ENCODE measurements around the gene MAD1L1.
"Not testable (repeated sequence)": the region's sequence is repeated elsewhere in the genome, so short reads cannot be mapped to it uniquely, and the experiment has no call there.

MAD1L1 gene

DNA sequence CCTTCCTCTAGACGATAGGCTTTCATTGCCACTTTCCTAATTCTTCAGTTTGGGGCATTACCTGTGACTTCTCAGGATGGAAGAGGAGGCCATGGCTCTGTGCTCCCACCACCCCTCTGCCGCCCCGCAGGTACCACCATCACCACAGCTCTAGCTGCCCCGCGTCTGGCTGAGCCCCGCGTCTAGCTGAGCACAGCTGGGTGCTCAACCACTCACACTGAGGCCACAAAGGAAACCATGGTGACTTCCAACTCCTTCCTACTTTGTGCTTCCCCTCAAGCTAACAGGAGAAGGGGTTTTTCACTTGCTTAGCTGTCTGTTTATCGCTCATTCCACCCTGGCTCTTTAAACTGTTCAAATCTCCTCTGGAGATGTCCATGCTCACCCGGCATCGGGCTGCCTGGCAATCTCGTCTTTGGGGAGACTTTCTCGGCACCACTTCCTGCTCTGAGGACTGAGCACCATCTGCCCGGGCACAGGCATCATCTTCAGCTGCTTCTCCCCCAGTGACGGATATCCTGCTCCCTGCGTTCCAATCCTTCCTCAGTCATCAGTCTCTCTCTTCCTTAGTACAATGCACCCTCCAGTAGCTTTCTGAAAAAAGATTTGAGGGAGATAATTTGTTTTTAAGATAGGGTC lies 59.4 kb downstream of the MAD1L1 start:
- no peak for DNase-seq (ENCODE audit: low spot score)

DNA sequence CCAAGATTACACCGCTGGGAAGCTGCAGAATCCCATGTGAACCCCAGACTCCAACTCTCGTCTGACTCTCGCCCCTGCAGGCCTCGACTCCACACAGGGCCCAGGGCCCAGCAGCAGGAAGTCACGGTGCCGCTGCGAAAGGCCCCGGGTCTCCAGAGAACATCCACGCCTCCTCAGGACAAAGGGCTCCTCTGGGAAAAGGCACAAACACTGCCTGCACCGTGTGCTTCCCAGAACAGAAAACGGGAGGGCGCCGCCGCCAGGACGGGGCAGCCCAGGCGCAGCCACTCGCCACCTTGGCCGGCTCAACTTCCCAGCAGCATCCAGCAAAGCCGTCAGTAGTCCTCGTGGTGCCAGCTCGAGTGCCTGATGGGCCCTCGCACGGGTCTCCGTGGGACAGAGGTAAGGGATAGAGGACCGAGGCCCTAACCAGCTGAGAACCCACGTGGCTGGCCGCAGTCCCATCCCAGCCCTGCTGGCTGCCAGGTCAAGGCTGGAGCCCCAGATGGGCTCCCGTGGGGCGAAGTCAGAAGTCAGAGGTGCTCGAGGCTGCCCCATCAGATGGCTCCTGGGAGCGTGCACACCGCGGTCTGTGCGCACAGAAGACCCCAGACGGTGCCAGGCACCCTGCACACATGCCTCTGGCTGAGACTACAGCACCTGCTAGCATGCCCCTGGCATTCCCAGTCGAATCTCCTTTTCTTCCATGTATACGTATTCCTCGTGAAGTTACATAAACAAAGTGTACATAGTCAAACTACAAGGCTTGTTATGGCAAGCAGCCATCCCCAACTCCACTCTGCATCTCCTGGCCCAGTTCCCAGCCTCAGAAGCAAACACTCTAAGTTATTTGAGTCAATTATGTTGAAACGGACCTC lies 60.2 kb downstream of the MAD1L1 start:
- no peak for DNase-seq (ENCODE audit: low spot score)

DNA sequence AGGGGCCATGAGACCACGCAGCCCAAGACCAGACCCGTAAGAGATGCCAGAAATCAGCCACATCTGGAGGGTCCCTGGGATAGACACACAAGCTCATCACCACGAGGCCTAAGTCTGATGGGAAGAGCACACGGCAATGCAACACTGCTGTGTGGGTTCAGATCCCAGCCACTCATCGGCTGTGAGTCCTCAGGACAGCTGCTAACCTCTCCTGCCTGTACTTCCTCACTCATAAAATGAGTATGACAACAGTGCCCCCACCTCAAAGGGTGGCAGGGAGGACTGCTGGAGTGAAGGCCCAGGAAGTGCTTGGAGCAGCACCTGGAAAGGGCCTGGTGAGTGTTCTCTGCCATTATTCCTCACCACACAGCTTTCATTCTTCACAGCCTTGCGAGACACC lies 60.9 kb downstream of the MAD1L1 start:
- no peak for DNase-seq (ENCODE audit: low spot score)

DNA sequence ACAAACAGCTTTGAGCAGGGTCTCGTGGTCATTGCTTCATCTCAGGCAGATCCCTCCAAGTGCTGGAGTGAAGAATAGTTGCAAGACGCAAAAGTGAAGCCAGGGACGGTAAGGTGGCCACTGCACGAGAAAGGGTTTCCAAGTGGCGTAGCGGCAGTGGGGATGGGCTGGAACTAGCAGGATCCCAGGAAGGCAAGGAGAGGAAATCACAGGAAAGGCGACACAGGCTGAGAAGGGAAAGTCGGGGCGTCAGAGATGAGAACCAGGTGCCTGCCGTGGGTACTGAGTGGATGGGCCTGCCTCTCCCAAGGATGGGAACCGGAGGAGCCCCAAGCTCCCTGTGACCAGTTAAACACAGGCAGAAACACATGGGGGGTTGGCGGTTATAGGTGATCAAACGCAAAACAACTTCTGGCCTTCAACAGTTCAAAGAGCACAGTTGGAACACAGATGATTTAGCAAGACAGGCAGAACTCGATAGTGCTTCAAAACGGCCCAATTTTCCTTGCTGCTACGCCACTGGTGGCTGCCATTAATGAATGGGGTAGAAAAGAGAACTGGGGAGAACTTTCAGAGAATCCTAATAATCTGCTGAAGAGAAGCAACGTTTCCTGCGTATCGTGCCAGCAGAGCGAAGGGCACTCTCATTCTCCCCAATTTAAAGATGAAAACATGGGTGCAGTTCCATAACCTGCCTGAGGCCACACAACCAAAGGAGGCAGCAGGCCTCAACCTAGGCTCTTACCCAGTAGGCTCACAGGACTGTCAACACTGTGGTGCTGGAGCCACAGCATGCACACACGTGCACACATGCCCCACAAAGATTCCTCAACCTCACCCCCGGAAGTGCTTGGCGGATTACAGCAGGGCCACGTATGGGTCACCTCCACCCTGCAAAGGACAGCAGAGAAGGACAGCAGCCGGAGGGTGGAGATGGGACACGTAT lies 61.9 kb downstream of the MAD1L1 start:
- no peak for DNase-seq (ENCODE audit: low spot score)

DNA sequence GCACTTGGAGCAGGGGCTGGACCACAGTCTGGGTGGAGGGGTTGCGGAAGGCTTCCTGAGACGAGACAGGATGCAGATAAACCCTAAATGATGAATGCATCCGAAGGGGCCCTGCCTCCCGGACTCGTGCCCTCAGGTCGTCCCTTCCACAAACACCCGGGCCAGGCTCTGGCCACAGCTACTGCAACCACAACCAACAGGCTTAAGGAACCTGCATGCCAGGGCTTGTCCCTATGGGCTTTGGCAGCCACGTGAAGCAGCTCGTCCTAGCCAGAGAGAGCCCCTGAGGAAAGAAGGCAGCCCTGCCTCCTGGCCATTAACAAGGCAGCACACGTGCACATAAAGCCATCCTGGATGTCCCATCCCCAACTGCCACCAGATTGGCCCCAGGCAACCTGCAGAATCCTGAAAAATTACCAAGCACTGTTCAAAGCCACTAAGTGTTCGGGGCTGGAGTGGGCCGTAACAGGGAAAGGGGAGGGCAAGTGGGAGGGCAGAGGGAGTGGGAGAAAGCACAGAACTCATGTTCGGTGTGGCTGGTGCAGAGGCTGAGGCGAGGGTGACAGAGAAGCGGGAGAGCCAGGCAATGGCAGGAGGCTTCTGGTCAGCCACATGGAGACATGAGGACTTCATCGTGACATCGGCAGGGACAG lies 62.7 kb downstream of the MAD1L1 start:
- DNase-seq (ENCODE audit: low spot score) = no peak

DNA sequence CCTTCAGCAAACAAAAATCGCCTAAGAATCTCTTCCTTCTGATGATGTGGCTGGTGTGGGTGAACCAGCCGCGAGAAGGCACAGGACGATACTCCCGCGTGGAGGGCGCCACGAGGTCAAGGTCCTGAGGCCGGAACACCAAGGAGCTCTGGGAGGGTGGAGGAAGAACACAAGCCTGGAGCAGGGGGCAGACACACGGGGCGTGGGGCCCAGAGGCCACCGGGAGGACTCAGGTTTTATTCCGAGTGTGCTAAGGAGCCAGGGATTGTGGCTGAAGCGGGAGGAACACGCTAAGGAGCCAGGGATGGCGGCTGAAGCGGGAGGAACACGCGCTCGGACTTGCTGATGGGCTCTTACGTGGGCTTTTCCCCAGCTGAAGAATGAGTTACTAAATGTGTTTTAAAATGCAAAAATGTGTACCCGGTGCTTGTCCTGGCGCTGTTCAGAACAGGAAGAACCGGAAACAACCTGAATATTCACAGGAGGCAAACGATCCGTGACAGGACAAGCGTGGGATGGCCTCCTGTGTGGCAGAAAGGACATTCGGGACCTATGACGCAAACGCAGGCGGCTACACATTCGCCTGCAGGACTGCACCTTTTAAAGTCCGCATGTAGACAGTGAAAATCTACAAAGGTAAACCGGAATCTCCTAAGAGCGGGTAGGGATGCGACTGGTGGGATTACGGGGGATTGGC lies 64.0 kb downstream of the MAD1L1 start:
- DNase-seq (ENCODE audit: low spot score) = no peak

DNA sequence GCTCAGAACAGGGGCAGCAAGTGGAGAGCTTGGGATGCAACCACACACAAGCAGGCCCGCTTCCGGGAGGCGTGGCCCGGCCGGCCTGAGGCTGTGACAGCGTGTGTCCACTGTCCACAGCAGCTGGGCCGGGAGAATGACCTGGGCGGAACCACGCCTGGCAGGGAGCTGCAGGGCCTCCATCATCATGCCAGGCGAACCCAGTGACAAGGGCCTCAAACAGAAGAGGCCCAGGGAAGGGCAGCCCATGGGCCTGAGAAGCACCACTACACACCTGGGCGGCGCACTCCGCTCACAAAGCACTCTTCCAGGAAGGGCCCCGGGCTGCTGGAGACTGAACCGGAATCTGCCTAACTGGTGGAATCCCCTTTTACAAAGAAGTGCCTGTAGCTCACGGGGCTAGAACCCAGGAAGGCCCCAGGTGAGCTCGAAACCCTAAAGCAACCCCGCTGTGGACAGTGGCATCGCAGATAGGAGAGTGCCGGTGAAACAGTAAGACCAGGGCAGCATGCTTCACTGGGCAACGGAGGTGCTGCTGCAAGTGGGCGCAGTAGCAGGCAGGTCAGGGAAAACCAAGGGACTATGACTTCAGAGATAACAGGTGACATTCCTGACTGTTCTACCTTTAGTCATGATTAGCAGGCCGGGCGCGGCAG lies 66.0 kb downstream of the MAD1L1 start:
- no peak for DNase-seq (ENCODE audit: low spot score)

DNA sequence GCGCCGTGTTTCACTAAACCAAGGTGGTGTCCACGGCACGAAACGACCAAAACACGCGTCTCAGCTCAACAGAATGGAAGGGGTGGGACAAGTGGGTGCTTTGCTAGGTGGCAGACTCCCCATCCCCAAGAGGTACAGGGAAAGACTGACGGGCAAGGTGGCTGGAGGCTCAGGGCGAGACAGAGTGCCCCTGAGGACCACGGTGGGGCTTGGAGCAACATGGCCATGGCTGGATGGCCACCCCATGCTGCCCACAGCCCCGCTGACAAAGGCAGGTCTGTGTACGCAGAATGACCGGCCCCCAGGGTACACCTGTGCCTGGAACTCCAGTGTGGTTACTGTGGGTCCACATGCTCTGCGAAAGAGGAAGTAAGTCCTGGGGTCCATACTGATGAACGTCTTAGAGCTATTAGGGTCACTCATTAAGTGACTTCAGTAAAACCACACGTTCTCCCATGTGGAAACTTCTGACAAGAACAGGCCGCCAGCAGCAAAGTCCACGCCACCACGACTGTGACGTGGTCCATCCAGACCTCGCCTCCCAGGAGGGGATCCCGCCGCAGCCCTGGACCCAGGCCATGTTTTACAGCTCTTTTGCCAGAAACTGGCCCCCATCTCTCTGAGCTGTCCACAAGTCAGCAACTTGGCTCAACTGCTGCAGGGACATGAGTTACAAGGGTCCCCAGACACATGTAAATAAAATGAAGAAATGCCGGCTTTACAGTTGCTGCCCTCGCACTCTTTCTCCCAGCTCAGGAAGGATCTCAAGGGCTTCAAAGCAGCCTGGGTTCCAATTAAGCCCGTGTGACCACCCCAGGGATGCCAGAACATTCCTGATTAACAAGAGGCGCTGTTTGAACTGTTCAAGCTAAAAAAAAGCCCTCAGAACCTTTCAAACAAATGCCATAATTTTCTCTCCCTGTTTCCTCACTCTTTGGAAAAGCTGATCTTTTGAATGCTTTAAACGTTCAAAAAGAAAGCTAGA lies 66.8 kb downstream of the MAD1L1 start:
- no peak for DNase-seq (ENCODE audit: low spot score)

DNA sequence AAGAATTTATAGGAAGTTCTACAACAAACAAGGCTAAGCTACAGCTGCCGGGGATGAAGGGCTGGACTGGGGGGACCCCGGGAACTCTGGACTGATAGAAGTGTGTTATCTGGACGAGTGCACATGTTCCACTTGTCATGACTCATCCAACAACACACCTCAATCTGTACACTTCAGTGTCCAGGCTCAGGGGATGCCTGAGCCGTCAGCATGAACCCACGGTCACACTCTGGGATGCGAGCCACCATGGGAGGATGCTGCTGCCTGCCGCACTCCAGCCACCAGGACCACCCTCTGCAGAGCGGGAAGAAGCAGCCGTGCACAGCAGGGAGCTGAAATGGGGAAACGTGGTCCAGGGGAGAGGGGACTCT lies 67.5 kb downstream of the MAD1L1 start:
- DNase-seq (ENCODE audit: low spot score) = no peak

DNA sequence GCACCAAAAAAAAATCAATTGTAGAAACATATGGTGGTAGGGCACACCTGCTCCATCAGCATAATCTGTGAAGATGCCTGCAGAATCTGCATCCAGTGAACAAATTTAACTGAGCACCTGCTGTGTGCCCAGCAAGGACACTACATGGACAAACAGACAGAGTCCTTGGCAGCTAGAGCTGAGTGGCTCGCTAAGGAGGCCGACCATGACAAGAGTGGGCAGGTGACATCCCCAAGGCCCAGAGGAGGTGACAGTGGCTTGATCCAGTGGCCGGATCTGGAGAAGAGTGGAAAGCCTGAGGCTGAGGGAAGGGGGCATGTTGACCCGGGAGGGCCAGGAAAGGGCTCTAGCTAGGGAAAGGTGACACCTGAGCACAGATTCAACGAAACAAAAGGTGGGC lies 68.1 kb downstream of the MAD1L1 start:
- DNase-seq (ENCODE audit: low spot score) = no peak

DNA sequence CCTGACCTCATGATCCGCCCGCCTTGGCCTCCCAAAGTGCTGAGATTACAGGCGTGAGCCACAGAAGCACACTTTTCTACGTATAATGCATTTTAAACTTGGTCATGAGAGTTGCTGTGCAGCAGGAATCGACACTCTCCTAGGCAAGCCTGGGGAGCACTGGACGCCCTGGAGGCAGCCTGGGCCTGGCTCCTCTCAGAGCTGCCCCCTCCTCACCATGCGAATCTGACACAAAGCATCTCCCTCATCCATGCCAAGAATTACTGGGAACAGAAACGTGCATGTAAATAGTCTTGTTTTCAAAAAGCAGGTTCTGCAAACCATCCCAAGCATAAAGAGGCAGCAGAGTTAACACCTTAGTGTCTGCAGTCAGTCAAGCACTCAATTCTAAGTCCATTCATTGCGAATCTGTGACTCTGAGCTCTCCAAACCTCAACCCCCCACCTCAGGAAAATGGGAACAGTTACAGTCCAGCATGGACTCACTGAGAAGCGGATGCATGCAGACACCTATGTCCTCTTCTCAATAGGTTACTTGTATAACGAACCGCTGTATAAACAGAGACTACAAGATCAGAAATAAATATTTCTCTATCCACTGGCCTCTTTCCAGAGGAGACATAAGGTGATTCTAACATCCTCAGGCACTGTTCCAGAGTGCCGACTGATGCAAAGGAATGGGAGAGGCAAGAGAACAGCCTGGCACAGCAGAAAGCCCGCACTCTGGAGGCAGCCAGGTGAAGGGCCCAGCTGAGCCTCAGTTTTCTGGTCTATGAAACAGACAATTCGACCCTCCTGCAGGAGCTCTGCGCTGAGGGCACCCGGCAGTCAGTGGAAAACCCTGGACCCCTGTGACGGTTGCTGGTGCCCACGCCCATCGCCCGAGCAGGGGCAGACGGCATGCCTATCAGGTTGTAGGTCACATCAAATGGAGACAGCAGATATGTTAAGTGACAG lies 68.9 kb downstream of the MAD1L1 start:
- DNase-seq (ENCODE audit: low spot score) = no peak

DNA sequence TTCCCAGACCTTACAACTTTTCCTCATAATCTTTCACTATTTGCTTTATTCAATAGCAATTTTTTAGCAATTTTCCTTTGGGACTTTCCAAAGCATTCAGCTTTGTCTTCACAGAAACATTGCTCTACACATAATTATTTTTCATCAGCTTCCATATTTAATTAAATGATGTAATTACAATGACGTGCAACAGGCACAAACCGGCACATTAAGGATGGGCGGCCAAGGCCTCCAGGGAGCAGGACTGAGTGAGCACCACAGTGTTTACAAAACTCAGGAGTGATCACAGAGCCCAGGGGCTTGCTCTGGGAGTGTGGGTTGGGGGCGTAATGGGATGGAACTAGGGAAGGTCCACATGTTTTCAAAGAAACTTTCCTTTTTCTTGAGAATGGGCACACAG lies 69.8 kb downstream of the MAD1L1 start:
- DNase-seq (ENCODE audit: low spot score) = no peak

DNA sequence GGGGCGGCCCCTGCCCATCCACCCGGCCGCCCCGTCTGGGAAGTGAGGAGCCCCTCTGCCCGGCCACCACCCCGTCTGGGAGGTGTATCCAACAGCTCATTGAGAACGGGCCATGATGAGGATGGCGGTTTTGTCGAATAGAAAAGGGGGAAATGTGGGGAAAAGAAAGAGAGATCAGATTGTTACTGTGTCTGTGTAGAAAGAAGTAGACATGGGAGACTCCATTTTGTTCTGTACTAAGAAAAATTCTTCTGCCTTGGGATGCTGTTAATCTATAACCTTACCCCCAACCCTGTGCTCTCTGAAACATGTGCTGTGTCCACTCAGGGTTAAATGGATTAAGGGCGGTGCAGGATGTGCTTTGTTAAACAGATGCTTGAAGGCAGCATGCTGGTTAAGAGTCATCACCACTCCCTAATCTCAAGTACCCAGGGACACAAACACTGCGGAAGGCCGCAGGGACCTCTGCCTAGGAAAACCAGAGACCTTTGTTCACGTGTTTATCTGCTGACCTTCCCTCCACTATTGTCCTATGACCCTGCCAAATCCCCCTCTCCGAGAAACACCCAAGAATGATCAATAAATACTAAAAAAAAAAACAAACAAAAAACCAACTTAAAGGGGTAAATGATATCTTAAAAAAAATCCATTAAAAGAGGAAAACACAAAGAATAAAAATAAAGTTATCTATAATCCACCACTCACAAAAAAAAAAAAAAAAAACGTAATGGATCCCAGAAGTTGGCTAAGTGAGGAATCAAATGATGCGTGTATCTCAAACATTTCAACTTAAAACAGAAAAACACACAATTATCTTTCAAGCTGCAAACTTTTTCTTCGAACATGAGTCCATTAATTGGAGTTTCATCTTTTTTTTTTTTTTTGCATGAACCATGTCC lies 70.5 kb downstream of the MAD1L1 start:
- not testable (repeated sequence) for DNase-seq (ENCODE audit: low spot score)

DNA sequence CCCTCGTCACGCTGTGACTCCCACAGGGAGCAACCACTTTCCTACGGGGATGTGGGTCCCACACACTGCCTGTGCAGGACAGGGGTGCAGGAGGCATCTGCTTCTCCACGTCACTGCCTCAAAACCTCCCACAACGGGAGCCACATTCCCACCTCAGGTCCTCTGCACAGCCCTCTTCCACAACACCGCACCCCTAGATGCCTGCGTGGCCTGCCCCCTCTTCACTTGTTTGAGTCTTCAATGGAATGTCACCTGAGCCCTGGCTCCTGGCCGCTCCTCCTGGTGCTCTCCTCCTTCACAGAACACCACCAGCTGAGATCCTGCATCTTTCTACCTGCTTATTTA lies 73.6 kb downstream of the MAD1L1 start:
- no peak for DNase-seq (ENCODE audit: low spot score)

DNA sequence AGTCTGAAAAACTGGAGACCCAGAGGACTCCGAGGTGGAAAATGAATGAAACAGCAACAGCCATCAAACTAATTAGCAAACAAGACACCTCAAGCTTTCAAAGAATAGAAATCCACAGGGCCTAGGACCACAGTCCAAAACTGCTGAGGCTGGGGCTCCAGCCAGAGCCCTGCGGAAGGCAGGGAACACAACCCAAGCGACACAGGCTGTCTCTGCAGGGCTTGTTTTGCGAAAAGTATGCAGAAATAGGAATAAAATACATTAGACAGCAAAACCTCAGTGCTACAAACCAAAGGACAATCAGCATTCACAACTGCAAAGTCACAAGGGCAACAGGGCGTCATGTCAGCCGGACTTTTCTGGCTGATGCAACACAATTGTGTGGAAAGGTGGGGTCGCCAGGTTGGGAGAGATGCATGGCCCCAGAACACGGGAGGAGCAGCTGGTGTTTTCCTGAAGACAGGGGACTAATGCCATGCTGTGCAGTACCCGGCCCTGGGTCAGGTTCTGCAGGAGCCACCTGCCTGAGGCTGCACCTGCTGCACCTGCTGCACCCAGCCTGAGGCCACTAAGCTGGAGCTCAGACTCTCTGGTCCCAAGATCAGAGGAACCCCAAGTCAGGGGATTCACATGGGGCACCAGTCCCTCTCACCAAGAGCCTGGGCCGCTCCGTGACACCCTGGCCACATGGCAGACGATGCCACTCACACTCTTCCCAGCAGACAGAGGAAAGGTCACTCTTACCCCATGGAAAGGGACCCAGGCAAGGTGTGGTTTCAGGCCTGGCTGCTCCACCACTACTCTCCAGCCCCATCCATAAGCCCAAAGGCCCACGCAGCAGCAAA lies 74.2 kb downstream of the MAD1L1 start:
- no peak for DNase-seq (ENCODE audit: low spot score)

DNA sequence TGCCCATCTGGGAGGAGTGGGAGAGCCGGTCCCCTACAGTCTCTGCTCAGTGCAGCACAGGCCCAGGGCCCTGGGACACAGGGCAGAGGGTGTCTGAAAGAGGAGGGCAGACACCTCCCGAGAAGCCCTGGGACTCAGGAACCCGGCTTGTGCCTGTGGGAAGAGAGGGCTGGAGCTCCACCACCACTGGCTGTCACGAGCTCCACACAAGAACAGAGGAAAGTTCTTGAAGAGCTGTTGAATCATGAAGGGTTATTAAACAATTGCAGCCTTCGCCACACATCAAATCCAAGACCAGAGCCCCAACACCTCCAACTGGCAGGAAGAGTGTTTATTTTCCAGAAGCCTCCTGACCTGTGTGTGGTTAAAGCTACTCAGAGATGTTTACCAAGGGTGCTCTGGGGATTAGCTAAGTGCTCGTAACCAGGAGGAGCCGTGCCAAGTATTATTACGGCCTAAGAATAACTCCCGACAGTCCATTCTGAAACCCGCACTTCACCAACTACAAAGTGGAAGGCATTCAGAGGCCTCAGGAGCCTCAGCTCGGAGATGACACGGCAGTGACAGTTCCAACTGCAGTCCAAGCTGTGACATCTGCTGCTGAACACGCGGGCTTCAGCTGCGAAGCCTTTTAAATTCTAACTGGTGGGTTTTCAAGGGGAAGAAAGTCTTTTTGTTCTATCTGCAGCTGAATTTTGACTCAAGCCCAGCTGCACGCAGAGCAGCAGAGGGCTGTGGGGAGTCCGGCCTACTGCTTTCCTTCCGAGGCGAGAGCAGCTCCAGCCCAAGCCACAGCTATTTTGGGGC lies 75.1 kb downstream of the MAD1L1 start:
- DNase-seq (ENCODE audit: low spot score) = peak; percentile 67
